Stimulated activated CD4-positive, alpha-beta T cell treated with anti-CD3 and anti-CD28 coated beads, Interleukin-4, amount 100 ng/mL, for 1 hour (primary cell): ENCODE results near the gene ECPAS.
"Not testable (repeated sequence)": the region's sequence is repeated elsewhere in the genome, so short reads cannot be mapped to it uniquely, and the experiment has no call there.

Experiments
- DNase-seq: peaks from one replicate; pipeline ENCODE4 v3.0.0-alpha.2; 2020

ECPAS gene

GRCh38 chr9:111483858-111484571 is at the start of gene ECPAS:
TSS of gene ECPAS (minus strand) at chr9:111484383. CDS start at chr9:111472918, 11,465 bp downstream.
- DNase-seq = peak; percentile 69

GRCh38 chr9:111533099-111533790 is 49.1 kb upstream of the ECPAS start:
- no peak for DNase-seq

- no peak for DNase-seq
Measured at GRCh38 chr9:111531716-111532115, 47.5 kb upstream of the ECPAS start.

DNA sequence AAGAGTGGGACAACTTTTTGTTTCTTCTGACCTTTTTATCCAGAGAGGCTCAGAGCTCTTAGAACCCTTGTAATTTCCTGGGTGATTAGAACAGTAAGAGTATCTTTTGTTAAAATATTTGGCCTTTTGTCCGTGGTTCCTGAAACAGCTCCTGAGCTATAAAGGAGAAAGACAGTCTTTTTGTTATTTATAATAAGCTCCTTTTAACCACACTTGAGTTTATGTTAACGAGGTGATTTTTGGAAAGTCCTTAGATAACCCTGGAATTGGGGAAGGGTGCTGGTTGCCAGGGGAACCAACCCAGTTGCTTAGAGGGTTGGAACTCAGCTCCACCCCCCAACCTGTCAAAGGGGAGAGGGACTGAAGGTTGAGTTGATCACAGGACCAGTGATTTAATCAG is 45.6 kb upstream of the ECPAS start:
- no peak for DNase-seq

GRCh38 chr9:111527347-111527746 is 43.2 kb upstream of the ECPAS start:
- no peak for DNase-seq

DNA sequence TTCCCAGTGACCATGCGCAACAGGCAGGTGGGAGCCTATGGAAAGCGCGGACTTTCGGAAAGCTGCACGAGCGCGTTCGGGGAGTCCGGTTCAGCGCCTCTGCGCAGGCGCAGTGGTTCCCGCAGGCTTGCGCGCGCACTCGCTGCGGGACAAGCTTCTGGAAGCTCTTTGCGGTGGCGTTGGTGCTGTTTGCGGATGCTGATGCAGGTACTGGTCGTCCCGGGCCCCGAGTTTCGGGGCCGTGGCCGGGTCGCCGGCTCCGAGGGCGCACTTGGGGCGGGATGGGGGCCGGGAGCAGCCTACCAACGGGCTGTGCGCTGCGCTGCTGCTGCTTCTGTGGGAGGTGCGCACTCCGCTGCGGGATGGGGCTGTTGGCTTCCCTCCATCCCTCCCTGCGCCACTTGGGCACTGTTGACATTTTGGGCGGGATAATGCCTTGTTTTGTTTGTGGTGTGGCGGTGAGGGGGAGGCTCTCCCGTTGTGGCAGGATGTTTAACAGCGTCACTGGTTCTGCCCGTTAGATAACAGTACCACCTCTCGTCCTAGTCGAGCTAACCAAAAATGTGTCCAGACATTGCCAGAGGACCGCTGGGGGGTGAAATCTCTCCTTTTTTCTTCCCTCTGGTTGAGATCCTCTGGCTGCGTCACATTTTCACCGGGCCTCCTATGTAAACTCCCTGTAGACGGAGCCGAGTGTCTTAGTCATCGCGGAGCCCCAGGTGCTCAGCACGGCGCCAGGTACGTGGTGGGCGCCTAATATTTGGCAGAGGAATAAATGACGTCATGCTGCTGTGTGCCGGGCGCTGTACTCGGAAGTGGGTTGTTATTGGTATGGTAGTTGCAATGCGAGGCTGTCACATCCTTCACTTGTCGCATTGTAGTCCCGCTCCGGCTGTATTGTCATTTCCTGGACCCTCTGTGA is 41.1 kb upstream of the ECPAS start, which contains the start of gene ZNF483:
Gene ZNF483, plus strand, starts transcription at position 124 of the 922 bp plus-strand sequence. CDS start 2,217 bp downstream, outside the sequence.
- DNase-seq = peak; percentile 71

- DNase-seq = no peak
Measured at GRCh38 chr9:111524731-111525055, 40.5 kb upstream of the ECPAS start.

DNA sequence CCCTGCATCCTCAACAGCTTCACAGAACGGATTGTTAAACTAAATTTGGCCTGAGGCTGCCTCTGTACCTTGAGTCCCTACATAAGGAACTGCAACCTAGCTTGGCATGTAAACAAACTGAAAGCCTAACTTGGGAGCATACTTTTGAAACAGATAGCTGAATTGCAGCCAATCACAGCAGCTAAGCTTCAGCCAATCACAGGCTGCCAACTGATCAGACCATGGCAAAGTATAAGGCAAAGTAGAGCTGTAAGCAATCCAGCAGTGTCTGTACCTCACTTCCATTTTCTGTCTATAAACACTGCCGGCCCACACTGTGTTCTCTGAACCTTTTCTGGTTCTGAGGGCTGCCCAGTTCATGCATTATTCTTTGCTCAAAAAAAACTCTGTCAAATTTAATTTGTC is 31.9 kb upstream of the ECPAS start:
- no peak for DNase-seq

GRCh38 chr9:111514967-111515366 is 30.8 kb upstream of the ECPAS start:
- DNase-seq = no peak

DNA sequence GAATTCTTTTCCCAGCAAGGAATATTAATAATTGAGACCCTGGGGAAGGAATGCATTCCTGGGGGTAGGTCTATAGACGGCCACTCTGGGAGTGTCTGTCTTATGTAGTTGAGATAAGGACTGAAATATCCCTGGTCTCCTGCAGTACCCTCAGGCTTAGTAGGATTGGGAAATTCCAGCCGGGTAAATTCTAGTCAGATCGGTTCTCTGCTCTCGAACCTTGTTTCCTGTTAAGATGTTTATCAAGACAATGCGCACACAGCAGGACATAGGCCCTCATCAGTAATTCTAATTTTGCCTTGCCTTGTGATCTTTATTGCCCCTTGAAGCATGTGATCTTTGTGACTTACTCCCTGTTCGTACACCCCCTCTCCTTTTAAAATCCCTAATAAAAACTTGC is 27.4 kb upstream of the ECPAS start:
- not testable (repeated sequence) for DNase-seq

GRCh38 chr9:111502506-111502905 is 18.3 kb upstream of the ECPAS start:
- no peak for DNase-seq

DNA sequence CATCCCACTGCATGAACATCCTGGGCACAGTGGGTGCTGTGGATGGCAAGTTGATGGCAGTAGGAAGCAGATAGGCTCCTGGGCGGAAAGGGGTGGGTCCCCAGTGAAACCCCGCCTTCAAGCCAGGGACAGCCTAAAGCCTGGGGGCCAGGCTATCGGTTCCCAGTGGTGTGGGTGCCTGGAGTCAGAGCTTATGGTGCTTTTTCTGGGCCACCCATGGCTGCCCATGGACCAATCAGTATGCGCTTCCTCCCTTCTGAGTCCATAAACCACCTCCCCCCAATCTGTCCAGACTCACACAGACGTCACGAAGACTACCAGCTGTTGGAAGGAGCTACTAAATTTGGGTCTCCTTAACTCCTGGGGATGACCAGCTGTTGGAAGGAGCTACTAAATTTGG is 17.5 kb upstream of the ECPAS start:
- DNase-seq = no peak

- no peak for DNase-seq
Measured at GRCh38 chr9:111501005-111501562, 16.9 kb upstream of the ECPAS start.

DNA sequence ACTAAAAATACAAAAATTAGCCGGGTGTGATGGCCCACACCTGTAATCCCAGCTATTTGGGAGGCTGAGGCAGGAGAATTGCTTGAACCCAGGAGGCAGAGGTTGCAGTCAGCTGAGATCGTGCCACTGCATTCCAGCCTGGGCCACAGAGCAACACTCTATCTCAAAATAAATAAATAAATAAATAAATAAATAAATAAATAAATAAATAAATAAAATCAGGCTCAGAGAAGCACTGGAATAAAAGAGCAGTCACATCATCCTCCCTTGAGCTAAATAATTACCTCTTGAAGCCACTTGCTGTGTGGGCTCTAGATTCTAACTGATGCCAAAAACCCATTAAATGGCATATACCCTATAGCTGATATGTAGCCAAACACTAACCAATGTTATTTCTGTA is 13.0 kb upstream of the ECPAS start:
- DNase-seq = not testable (repeated sequence)

DNA sequence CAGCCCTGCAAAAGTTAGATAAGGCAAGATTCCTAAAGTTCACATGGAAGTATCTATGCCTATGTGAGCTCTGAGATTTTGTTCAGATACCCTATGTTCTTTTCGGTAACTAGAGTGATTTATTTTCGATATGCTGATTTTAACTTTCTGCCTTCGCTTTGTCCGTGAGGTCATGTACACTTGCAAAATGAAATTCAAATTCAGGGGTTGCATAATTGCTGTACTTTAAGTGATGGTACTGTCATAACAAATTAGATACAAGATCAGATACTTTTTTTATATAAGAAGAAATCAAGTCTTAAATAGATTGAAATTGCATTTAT is 350 bp upstream of the ECPAS start:
- no peak for DNase-seq

- peak; percentile 61 for DNase-seq
Measured at GRCh38 chr9:111483439-111483857, 735 bp downstream of the ECPAS start.

DNA sequence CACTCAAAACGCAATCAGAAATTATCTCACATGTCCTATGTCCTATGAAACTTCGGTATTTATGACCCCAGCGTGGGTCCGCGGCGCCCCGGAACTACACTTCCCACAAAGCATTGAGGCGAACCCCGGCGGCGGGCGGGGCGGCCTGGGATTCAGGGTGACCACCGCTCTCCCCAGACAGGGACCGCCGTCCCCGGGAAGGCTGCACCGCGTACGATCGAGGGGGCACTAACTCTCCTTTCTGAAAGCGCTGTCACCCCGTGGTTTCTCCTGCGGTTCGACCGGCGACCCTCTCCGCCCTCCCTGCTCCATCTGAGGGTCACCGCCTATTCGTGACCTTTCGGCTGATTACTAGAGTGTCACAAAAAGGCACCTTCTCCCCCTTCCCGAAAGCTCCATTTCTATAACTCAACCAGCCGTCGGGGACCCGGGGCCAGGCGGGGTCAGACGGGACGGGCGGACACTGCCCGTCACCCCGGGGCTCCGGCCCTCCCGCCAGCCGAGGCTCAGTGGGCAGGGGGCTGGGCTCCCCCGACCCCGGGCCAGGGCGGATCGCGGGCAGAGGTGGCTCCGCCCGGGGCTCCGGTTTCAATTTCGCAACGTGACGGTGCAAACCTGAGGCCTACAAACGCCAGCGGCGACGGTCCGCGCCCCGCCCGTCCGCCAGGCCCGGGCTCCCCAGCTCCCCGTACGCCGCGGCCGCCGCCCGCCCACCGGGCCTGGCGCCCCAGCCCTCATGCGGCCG is 1.3 kb downstream of the ECPAS start:
- DNase-seq = peak; percentile 64

- DNase-seq = no peak
Measured at GRCh38 chr9:111481885-111482636, 2.1 kb downstream of the ECPAS start.

- no peak for DNase-seq
Measured at GRCh38 chr9:111477677-111478076, 6.5 kb downstream of the ECPAS start.

DNA sequence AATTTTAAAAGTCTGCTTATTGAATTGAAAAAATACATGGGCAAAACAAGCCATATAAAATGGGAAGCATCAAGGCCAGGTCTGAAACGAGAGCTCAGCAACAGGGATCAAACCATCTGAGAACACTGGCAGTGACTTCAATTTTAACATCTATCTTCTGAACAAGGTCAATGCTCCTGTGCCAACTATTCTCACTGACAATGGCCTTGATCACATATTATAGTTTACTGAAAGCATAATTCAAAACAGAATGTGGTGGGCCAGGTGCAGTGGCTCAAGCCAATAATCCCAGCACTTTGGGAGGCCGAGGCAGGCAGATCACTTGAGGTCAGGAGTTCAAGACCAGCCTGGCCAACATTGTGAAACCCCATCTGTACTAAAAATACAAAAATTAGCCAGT is 9.0 kb downstream of the ECPAS start:
- DNase-seq = no peak

GRCh38 chr9:111474385-111474784 is 9.8 kb downstream of the ECPAS start:
- no peak for DNase-seq
